Measurements from ENCODE around the gene TCEA3.

The TCEA3 gene

GRCh38 chr1:23442751-23443150 is 18.2 kb upstream of the TCEA3 start:
- no peak overlapping the region for H3K4me3 ChIP-seq (ENCODE audit: low read length)
- H3K9me3 ChIP-seq (replicated peaks; ENCODE audit: insufficient read depth, low read length): no peaks in the 10 kb centered on the region
- no peak overlapping the region for H3K27ac ChIP-seq (ENCODE audit: low read length)
- no peak overlapping the region for H3K4me2 ChIP-seq (ENCODE audit: low read depth, low read length)
- no peaks in the 10 kb centered on the region for H4K20me1 ChIP-seq (ENCODE audit: insufficient read depth, low read length)
- H2AFZ ChIP-seq (ENCODE audit: low read length): no peak overlapping the region
- 0 out of 2 replicates have a peak, but pooled peaks cover 4% of the 10 kb centered on the region for H3K4me1 ChIP-seq (ENCODE audit: low read length)
- DNase-seq: no peak
- H3F3A ChIP-seq (ENCODE audit: insufficient read depth, low read length): no peaks in the 10 kb centered on the region
- no peaks in the 10 kb centered on the region for H3K27me3 ChIP-seq (replicated peaks; ENCODE audit: insufficient read depth, low read length)
- no peaks in the 10 kb centered on the region for H3K36me3 ChIP-seq (replicated peaks; ENCODE audit: insufficient read depth, low read length)
- H3K9ac ChIP-seq (ENCODE audit: low read length): no peak overlapping the region
- no peak for TF ChIP-seq CTCF (IDR thresholded peaks at IDR 0.05; ENCODE audit: low read length)
- no peak for TF ChIP-seq EZH2 (optimal IDR thresholded peaks at IDR 0.05; ENCODE audit: low read depth, low read length)
- TF ChIP-seq EZH2phosphoT487 (IDR thresholded peaks at IDR 0.05; ENCODE audit: low read length): no peak
- no peaks in the 10 kb centered on the region for H3K9me2 ChIP-seq (replicated peaks; ENCODE audit: insufficient read depth, low read length)
- no peaks in the 10 kb centered on the region for H3K79me2 ChIP-seq (ENCODE audit: low read length)

- H3K9ac ChIP-seq (ENCODE audit: low read length): no peak overlapping the region
- H3K79me2 ChIP-seq (ENCODE audit: low read length): no peaks in the 10 kb centered on the region
- no peak overlapping the region for H2AFZ ChIP-seq (ENCODE audit: low read length)
- H4K20me1 ChIP-seq (ENCODE audit: insufficient read depth, low read length): no peaks in the 10 kb centered on the region
- no peaks in the 10 kb centered on the region for H3K9me2 ChIP-seq (replicated peaks; ENCODE audit: insufficient read depth, low read length)
- H3K4me1 ChIP-seq (ENCODE audit: low read length): 0 out of 2 replicates have a peak, but pooled peaks cover 4% of the 10 kb centered on the region
- no peaks in the 10 kb centered on the region for H3K27me3 ChIP-seq (replicated peaks; ENCODE audit: insufficient read depth, low read length)
- no peak for DNase-seq
- H3K27ac ChIP-seq (ENCODE audit: low read length): no peak overlapping the region
- TF ChIP-seq EZH2 (optimal IDR thresholded peaks at IDR 0.05; ENCODE audit: low read depth, low read length) (no peak), CTCF (IDR thresholded peaks at IDR 0.05; ENCODE audit: low read length) (no peak), EZH2phosphoT487 (IDR thresholded peaks at IDR 0.05; ENCODE audit: low read length) (no peak)
- H3K4me2 ChIP-seq (ENCODE audit: low read depth, low read length): no peak overlapping the region
- no peak overlapping the region for H3K4me3 ChIP-seq (ENCODE audit: low read length)
- H3K36me3 ChIP-seq (replicated peaks; ENCODE audit: insufficient read depth, low read length): no peaks in the 10 kb centered on the region
- no peaks in the 10 kb centered on the region for H3F3A ChIP-seq (ENCODE audit: insufficient read depth, low read length)
- no peaks in the 10 kb centered on the region for H3K9me3 ChIP-seq (replicated peaks; ENCODE audit: insufficient read depth, low read length)
Observed at GRCh38 chr1:23441446-23442148, 17.0 kb upstream of the TCEA3 start.

- Histone ChIP-seq H4K20me1 (ENCODE audit: insufficient read depth, low read length) (no peaks in the 10 kb centered on the region), H3K79me2 (ENCODE audit: low read length) (no peaks in the 10 kb centered on the region), H3K36me3 (replicated peaks; ENCODE audit: insufficient read depth, low read length) (no peaks in the 10 kb centered on the region), H3K27ac (ENCODE audit: low read length) (no peak overlapping the region), H3K9ac (ENCODE audit: low read length) (no peak overlapping the region), H3K4me2 (ENCODE audit: low read depth, low read length) (no peak overlapping the region), H3K4me1 (ENCODE audit: low read length) (no peaks in the 10 kb centered on the region), H3F3A (ENCODE audit: insufficient read depth, low read length) (no peaks in the 10 kb centered on the region), H3K9me3 (replicated peaks; ENCODE audit: insufficient read depth, low read length) (no peaks in the 10 kb centered on the region), H3K27me3 (replicated peaks; ENCODE audit: insufficient read depth, low read length) (peaks cover 4% of the 10 kb centered on the region; the same call in 1 of the 2 replicates), H3K9me2 (replicated peaks; ENCODE audit: insufficient read depth, low read length) (no peaks in the 10 kb centered on the region), H2AFZ (ENCODE audit: low read length) (no peak overlapping the region), H3K4me3 (ENCODE audit: low read length) (no peak overlapping the region)
- TF ChIP-seq EZH2 (optimal IDR thresholded peaks at IDR 0.05; ENCODE audit: low read depth, low read length) (no peak), EZH2phosphoT487 (IDR thresholded peaks at IDR 0.05; ENCODE audit: low read length) (no peak), CTCF (IDR thresholded peaks at IDR 0.05; ENCODE audit: low read length) (no peak)
- DNase-seq: no peak
Observed at GRCh38 chr1:23438545-23438944, 14.0 kb upstream of the TCEA3 start.
